GM12864 (cell line): ENCODE measurements around the gene SDHAF3.
"Not testable (repeated sequence)": the region's sequence is repeated elsewhere in the genome, so short reads cannot be mapped to it uniquely, and the experiment has no call there.

Experiments used
- DNase-seq: peaks from one replicate; pipeline ENCODE4 v3.0.0-alpha.2; 2011; ENCODE audit warnings: low read depth
- H3K4me3 ChIP-seq: 2 replicates; pipeline ENCODE4 v1.5.1; 2011; ENCODE audit warnings: mild to moderate bottlenecking, low read depth, low read length, control low read depth
- CTCF ChIP-seq: IDR thresholded peaks from 2 replicates; pipeline ENCODE4 v1.5.1; 2011; ENCODE audit warnings: low read depth, mild to moderate bottlenecking, moderate library complexity, low read length, control low read depth, inconsistent platforms; ENCODE audit errors: missing control alignments

Gene SDHAF3

DNA sequence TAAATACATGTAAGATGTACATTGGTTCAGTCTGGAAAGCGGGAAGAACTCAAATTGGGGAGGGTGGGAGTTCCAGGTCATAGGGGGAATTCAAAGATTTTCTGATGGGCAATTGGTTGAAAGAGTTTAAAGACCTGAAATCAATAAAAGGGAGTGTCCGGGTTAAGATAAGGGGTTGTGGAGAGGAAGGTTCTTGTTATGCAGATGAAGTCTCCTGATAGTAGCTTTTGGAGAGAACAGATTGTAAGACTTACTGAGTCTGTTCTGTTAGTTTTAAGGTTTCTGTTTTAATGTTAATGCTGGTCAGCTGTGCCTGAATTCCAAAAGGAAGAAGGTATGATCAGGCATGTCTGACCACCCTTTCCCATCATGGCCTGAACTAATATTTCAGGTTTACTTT, 48.8 kb downstream of the SDHAF3 start:
- TF ChIP-seq CTCF, result no peak
- H3K4me3 ChIP-seq, result no peak overlapping the region
- no peak for DNase-seq

DNA sequence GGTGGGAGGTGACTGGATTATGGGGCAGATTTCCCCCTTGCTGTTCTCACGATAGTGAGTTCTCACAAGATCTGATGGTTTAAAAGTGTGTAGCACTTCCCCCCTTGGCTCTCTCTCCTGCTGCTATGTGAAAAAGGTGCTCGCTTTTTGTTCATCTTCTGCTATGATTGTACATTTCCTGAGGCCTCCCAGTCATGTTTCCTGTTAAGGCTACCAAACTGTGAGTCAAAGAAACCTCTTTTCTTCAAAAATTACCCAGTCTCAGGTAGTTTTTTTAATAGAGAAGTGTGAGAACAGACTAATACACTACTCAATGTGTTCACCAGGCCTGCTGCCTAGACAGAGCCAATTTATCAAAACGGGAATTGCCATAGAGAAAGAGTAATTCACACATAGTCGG, 49.7 kb downstream of the SDHAF3 start:
- DNase-seq, result no peak
- no peak for TF ChIP-seq CTCF
- no peak overlapping the region for H3K4me3 ChIP-seq

DNA sequence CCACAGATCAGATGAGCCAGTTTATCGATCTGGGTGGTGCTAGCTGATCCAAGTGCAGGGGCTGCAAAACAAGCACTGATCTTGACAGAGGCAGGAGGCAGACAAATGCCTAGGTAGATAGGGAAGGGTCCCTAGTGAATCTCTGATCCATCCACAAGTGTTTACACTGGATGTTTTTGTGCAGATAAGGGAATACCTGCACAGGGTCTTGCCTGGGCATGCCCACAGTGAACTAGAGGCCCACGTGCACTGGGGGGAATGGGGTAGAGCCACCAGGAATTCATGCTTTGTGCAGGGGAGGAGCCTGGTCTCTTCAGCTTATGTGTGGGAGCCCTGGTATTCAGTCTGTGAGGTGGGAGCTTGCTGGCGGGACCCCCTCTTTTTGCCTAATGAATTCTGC, 50.3 kb downstream of the SDHAF3 start:
- no peak for TF ChIP-seq CTCF
- DNase-seq, result no peak

GRCh38 chr7:97174303-97174702, 56.8 kb downstream of the SDHAF3 start:
- no peak overlapping the region for H3K4me3 ChIP-seq
- TF ChIP-seq CTCF, result no peak
- DNase-seq, result no peak

More for the DNA sequence above, 50.3 kb downstream of the SDHAF3 start:
- H3K4me3 ChIP-seq, result no peak overlapping the region

DNA sequence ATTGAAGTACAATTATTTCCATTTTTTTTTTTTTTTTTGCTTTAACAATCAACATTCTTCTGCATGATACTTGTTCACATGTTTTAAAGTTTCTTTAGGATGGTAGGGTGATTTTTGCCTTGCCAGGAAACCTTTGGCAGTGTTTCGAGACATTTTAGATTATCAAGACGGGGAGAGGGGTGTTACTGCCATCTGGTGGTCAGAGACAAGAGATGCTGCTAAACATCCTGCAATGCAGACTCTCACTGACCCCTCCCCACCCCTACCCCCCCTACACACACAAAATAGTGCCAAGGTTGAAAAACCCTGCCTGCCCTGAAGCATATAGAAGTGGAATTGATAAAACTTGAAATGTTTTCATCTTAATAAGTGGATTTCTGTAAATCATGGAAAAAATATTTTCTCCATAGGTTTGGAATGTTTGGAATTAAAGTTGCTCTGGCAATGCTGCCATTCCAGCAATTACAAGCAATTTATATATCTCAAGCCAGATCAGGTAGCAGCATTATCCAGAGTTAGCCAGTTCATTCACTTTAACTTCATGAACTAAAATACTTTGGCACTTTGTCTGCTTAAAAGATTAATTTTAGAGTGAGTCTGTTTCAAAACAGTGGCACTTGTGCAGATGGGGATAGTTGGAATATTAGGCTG, 62.1 kb downstream of the SDHAF3 start:
- TF ChIP-seq CTCF, result peak; percentile 79
- H3K4me3 ChIP-seq, result no peak overlapping the region
- no peak for DNase-seq

- DNase-seq, result no peak
- no peak for TF ChIP-seq CTCF
- no peak overlapping the region for H3K4me3 ChIP-seq
Observed at GRCh38 chr7:97187067-97187466, 69.6 kb downstream of the SDHAF3 start.

- H3K4me3 ChIP-seq, DNase-seq: not testable (repeated sequence)
Observed at GRCh38 chr7:97196174-97196573, 78.7 kb downstream of the SDHAF3 start.

GRCh38 chr7:97198596-97198995, 81.1 kb downstream of the SDHAF3 start:
- TF ChIP-seq CTCF, result no peak
- no peak for DNase-seq
- H3K4me3 ChIP-seq, result no peak overlapping the region
